SKM-1 treated with dmso at 0.1 percent for 144 hours (cell line): ENCODE data around the gene LDLRAD4.
"Not testable (repeated sequence)": the region's sequence is repeated elsewhere in the genome, so short reads cannot be mapped to it uniquely, and the experiment has no call there.

Experiments used
- DNase-seq: peaks from one replicate; lab custom pipeline; 2025; ENCODE audit not compliant: unreplicated experiment; lab: John Stamatoyannopoulos, UW

Gene LDLRAD4

GRCh38 chr18:13605901-13606300 lies 387.3 kb downstream of the LDLRAD4 start:
- no peak for DNase-seq

GRCh38 chr18:13606604-13607254 lies 388.2 kb downstream of the LDLRAD4 start:
- no peak for DNase-seq

GRCh38 chr18:13608024-13608562 lies 389.5 kb downstream of the LDLRAD4 start:
- not testable (repeated sequence) for DNase-seq

DNA sequence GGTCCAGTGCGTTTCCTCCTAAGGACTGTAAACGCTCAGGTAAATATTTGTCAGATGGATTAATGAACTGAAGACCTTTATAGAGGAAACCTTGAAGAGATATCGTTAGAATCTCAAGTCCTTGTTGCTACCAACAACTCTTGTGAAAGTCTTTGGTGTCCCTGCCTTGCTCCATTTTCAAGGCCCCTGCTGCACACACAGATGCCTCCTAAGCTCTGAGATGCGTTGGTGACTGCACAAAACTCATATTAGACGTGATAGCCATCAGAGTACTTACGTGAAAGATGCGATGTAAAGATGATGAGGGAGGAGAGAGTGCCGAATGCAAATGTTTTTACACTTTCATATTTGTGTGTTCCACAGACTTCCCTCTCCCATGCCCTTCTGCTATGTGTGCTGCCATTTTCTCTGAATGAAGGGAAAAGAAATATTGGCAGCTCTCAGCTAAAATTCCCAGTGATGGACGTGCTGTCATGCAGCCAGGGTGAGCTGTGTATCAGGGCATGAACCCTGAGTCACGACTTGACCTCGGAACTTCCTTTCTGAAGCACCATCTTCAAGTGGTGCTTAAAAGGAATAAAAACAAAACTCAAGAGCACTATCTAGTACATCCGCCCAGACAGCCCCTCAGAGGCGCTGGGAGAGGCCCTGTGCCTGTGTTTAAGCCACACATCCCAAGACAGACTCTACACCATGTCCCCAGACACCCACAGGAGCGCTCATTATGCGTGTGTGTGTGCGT lies 390.4 kb downstream of the LDLRAD4 start:
- no peak for DNase-seq

DNA sequence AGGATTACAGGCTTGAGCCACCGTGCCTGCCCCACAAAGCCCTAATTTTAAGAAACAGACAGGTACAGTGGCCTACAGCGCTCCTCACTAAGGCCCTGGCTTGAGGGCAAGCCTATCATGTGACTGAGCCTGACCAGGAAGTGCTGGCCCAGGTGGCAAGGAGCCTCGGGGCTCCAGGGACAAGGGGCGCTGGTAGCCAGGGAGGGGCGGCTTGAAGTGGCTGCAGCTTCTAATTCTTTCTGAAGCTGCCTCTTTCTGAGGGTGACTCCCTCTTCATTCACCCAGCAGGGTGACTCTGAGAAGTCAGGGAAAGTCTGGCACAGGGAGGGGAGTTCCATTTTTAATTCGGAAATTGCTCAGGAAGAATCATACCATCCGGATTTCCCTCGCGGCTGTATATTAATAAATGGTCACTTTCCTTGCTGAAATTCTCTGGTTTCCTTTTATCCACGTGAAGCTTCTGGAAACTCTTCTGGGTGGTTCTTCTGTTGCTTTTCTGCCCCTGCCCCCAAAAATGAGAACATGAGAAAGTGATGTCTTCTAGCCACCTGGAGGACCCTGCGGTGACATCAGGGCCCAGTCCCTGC lies 392.1 kb downstream of the LDLRAD4 start:
- DNase-seq = peak; percentile 52

DNA sequence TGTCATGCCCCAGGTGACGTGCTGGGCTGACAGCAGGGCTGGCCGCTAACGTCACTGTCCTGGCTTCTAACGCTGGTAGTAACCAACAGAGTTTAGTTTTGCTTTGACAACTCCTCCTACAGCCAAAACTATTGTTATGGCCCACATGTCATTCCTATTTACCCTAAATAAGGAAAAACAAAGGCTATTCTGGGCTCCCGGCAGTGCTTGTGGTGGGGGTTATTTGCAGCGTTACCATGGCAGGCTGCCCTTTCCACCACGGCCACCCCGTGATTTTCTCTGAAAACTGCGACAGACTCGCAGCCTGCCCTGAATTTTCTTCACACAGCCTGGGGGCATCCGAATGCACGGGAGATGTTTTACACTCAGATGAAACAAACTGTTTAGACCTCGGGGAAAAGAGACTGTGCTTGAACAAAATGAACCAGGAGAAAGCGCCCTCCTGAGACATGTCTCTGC lies 392.6 kb downstream of the LDLRAD4 start:
- no peak for DNase-seq

- DNase-seq = no peak
Measured at GRCh38 chr18:13611601-13612195, 393.1 kb downstream of the LDLRAD4 start.

GRCh38 chr18:13612196-13612997 lies 393.8 kb downstream of the LDLRAD4 start:
- no peak for DNase-seq

DNA sequence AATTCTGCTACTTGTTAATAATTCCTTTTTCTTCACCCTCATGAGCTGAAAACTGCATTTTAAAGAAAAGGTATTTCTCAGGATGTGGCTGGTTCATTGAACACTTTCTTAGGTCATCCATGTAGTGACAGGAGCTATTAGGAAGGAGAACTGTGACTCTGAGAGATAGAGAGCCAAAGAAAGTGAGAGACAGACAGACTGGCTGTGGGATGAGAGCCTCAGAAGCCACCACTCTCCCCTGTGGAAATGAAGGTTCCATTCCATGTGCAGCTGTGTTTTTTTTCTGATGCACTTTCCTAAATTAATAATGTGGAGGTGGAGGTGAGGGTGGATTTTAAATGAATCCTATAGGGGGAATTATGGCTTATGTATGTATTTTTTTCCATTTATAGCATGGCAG lies 394.5 kb downstream of the LDLRAD4 start:
- no peak for DNase-seq

DNA sequence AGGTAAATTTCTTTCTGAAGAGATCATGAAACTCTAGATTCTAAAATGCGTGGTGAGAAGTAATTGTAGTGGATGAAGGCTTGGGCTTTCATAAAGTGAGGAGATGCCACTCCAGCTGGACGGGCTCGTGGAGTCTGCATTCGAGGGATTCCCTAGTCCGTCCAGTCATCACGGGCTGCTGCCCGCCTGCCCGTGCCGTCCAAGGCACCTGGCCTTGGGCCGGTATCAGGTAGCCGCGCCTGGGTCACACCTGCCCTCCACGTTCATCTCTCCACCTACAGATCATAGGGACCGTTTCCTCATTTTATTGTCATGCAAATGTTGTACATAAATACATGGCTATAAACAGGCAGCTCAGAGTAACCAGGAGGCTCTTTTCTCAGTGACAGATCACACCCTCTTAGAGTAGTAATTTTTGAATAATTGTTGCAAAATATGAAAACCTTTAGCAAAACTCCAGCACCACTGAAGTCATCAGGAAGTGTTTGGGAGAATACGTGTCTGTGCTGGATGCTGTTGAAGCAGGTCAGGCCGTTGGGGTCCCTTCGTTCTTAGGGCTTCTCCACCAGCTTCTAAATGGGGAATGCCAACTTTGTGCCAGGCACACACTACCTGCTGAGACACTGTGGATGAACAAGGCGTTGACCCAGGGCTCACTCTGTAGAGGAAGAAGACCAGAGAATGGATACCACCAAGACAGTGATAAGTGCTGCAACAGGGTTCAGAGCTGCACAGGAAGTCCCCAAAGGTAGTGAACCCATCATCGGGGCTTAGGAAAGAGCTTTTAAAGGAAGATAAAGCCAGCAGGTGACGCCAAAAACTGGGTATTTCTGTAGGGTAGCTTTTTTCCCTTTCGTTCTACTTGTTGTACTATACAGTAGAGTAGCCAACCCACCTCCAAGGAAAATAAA lies 395.3 kb downstream of the LDLRAD4 start:
- DNase-seq = no peak

DNA sequence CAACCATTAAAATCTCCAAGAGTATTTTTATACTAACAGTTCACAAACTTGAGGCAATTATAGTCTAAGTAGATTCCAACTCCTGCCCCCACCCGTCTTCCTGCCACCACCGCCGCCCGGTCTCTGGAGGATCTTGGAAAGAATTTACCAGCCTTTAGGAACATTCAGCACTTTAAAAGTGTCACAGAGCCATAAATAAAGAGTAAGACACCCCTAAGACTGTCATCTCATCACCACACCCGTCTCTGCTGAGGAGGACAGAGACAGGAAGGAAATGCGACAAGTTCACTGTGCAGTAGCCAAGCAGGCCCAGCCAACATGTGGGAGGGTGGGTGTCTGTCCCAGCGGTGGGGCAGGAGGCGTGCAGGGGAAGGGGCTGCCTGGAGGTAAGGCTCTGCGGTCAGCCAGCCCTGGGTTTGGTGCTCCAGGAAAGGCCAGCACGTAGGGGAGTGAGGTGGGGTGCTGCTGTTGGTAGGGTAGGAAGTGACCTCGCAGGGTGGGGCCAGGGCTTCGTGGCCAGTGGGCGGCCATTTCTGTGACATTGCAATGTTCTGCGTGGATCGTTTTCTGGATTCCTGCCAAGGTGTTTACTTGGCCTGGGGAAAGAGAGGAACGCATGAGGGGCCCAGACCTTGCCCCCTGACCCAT lies 396.2 kb downstream of the LDLRAD4 start:
- no peak for DNase-seq

DNA sequence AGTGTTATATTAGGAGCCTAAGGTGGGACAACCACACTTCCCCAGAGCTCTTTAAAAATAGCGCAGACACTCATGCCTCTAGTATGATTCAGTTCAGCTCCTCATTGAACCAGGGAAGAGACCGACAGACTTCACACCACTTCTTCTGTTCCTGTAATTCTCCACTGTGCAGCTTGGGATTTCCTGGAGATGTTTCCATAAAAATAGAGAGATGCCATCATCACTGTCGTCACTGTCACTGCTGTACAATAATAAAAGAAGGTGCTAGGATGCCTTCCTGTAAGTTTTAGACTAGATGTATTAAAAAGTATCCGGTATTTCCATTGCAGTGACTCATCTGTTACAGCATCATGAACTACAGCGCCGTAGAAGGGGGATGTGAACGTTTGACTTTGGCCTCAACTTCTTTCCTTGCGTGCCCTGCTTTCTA lies 396.9 kb downstream of the LDLRAD4 start:
- no peak for DNase-seq

GRCh38 chr18:13616041-13616440 lies 397.5 kb downstream of the LDLRAD4 start:
- DNase-seq = no peak

- DNase-seq = no peak
Measured at GRCh38 chr18:13616525-13617035, 398.0 kb downstream of the LDLRAD4 start.

DNA sequence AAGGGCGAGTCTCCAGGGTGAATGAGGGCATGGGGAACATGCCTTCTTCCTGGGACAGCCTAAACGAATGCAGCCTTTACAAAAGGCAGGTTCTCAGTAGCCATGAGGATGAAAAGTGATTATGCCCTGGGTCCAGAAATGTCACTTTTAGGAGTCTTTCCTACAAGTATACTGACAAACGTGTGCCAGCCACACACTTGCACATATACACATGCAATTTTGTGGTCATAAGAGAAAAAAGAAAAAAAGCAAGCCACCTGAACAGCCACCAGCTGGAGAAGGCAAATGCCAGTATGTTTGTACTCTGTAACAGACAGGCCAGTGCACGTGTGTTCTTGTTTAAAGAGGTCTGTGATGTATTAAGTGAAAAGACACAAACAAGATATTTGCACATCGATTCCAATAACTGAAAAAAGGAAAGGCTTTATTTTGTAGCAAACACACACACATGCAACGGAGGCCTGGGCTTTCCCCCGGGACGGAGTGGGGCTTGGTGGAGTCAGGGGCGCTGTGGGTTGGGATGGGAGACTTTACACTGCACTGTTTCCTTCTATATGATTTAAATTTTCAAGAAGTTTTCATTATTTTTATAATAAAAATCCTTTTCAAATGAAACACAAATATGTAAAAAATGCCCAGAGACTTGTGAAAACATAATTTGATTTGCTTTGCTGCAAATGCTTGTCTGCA lies 399.4 kb downstream of the LDLRAD4 start:
- no peak for DNase-seq

DNA sequence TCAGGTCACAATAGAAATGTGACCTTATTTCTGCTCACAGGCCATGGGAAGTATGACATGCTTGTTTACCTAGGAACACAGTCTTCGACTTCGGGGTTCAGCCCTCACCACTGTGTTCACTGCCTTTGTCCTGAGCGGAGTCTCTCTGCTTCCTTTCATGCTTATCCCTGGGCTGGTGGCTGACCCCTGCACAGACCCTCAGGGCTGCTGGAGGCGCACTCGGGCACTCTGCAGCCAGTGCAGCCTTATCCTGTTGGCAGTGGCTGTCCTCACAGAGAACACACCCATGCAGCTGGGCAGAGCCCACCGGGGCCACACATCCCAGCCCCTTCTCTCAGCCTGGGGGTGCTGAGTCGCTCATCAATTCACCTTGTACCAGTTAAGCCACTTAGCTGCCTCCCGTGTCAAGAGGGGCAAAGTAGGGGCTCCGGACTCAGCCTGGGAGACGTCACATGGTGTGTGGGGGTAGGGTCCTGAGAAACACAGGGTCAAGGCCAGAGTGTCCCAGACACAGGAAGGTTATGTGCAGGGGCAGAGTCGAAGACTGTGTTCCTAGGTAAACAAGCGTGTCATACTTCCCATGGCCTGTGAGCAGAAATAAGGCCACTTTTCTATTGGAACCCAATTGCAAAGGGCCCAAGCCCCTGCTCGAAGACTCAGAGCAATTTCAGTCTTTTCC lies 400.3 kb downstream of the LDLRAD4 start:
- no peak for DNase-seq

- DNase-seq = no peak
Measured at GRCh38 chr18:13619505-13620205, 401.1 kb downstream of the LDLRAD4 start.
